NT2/D1 (cell line): ENCODE measurements around the gene GABBR2.

Experiments
- DNase-seq: peaks from one replicate; pipeline ENCODE4 v3.0.0-alpha.2; 2011; ENCODE audit warnings: low read depth, low spot score
- H3K27me3 ChIP-seq: 2 replicates; pipeline ENCODE4 v1.6.0; 2011; ENCODE audit warnings: mild to moderate bottlenecking; ENCODE audit not compliant: insufficient read length, insufficient read depth
- H3K36me3 ChIP-seq: 2 replicates; pipeline ENCODE4 v1.6.1; 2011; ENCODE audit warnings: mild to moderate bottlenecking, low read length, mixed read lengths; ENCODE audit not compliant: insufficient read depth, insufficient read length
- H3K4me1 ChIP-seq: 2 replicates; pipeline ENCODE4 v1.5.1; 2011; ENCODE audit not compliant: insufficient read depth, insufficient read length
- H3K4me3 ChIP-seq: 2 replicates; pipeline ENCODE4 v1.5.1; 2011; ENCODE audit warnings: low read depth; ENCODE audit not compliant: insufficient read length
- H3K9ac ChIP-seq: 2 replicates; pipeline ENCODE4 v1.6.0; 2011; ENCODE audit warnings: low read depth; ENCODE audit not compliant: insufficient read length
- H3K9me3 ChIP-seq: 2 replicates; pipeline ENCODE4 v1.5.1; 2011; ENCODE audit warnings: mild to moderate bottlenecking, low read length; ENCODE audit not compliant: insufficient read depth
- SUZ12 ChIP-seq: IDR thresholded peaks from 2 replicates; pipeline ENCODE4 v1.6.1; 2011; ENCODE audit not compliant: insufficient read length, insufficient read depth; ENCODE audit errors: extremely low read depth
- YY1 ChIP-seq: IDR thresholded peaks from 2 replicates; pipeline ENCODE4 v1.6.1; 2011; ENCODE audit not compliant: insufficient read length, insufficient read depth
- ZNF274 ChIP-seq: IDR thresholded peaks from 2 replicates; pipeline ENCODE4 v1.6.1; 2011; ENCODE audit warnings: mild to moderate bottlenecking, low read depth, low read length

Gene GABBR2

GRCh38 chr9:98379572-98379971 is 329.2 kb downstream of the GABBR2 start:
- H3K9ac ChIP-seq = no peak overlapping the region
- H3K9me3 ChIP-seq = no peaks in the 10 kb centered on the region; the same call in 1 of the 2 replicates
- DNase-seq = no peak
- H3K36me3 ChIP-seq = no peaks in the 10 kb centered on the region
- no peak overlapping the region for H3K4me3 ChIP-seq
- peaks cover 11% of the 10 kb centered on the region for H3K4me1 ChIP-seq
- no peaks in the 10 kb centered on the region for H3K27me3 ChIP-seq
- no peak for TF ChIP-seq YY1
- TF ChIP-seq ZNF274 = no peak
- no peak for TF ChIP-seq SUZ12

GRCh38 chr9:98378794-98379193 is 329.9 kb downstream of the GABBR2 start:
- Histone ChIP-seq H3K9ac (no peak overlapping the region), H3K4me3 (no peak overlapping the region), H3K4me1 (peaks cover 11% of the 10 kb centered on the region), H3K36me3 (no peaks in the 10 kb centered on the region), H3K9me3 (no peaks in the 10 kb centered on the region; the same call in 1 of the 2 replicates), H3K27me3 (no peaks in the 10 kb centered on the region)
- DNase-seq = no peak
- TF ChIP-seq ZNF274 (no peak), SUZ12 (no peak), YY1 (no peak)

- peaks cover 11% of the 10 kb centered on the region for H3K4me1 ChIP-seq
- no peaks in the 10 kb centered on the region for H3K27me3 ChIP-seq
- no peak for TF ChIP-seq ZNF274
- no peak for TF ChIP-seq YY1
- TF ChIP-seq SUZ12 = no peak
- H3K36me3 ChIP-seq = no peaks in the 10 kb centered on the region
- no peak overlapping the region for H3K4me3 ChIP-seq
- no peak overlapping the region for H3K9ac ChIP-seq
- no peaks in the 10 kb centered on the region; the same call in 1 of the 2 replicates for H3K9me3 ChIP-seq
- DNase-seq = no peak
Measured at GRCh38 chr9:98378206-98378780, 330.4 kb downstream of the GABBR2 start.

- no peak overlapping the region for H3K9ac ChIP-seq
- H3K4me1 ChIP-seq = peaks cover 4% of the 10 kb centered on the region
- H3K36me3 ChIP-seq = no peaks in the 10 kb centered on the region
- no peaks in the 10 kb centered on the region for H3K27me3 ChIP-seq
- TF ChIP-seq ZNF274 = no peak
- no peak for TF ChIP-seq SUZ12
- no peak for TF ChIP-seq YY1
- H3K9me3 ChIP-seq = no peaks in the 10 kb centered on the region
- DNase-seq = no peak
- no peak overlapping the region for H3K4me3 ChIP-seq
Measured at GRCh38 chr9:98375138-98375726, 333.5 kb downstream of the GABBR2 start.

GRCh38 chr9:98374385-98375051 is 334.2 kb downstream of the GABBR2 start:
- DNase-seq = peak; percentile 28
- H3K4me3 ChIP-seq = no peak overlapping the region
- no peak overlapping the region for H3K9ac ChIP-seq
- no peaks in the 10 kb centered on the region for H3K36me3 ChIP-seq
- no peaks in the 10 kb centered on the region for H3K4me1 ChIP-seq
- no peak for TF ChIP-seq ZNF274
- TF ChIP-seq SUZ12 = no peak
- no peak for TF ChIP-seq YY1
- H3K9me3 ChIP-seq = no peaks in the 10 kb centered on the region
- H3K27me3 ChIP-seq = no peaks in the 10 kb centered on the region

GRCh38 chr9:98373609-98374008 is 335.1 kb downstream of the GABBR2 start:
- no peak for DNase-seq
- H3K27me3 ChIP-seq = no peaks in the 10 kb centered on the region
- TF ChIP-seq YY1 (no peak), ZNF274 (no peak), SUZ12 (no peak)
- no peaks in the 10 kb centered on the region for H3K36me3 ChIP-seq
- no peaks in the 10 kb centered on the region for H3K9me3 ChIP-seq
- no peaks in the 10 kb centered on the region for H3K4me1 ChIP-seq
- no peak overlapping the region for H3K9ac ChIP-seq
- H3K4me3 ChIP-seq = no peak overlapping the region
